Upper lobe of right lung (tissue), 1 donor: Measurements from ENCODE around the gene KCTD7. TPM values are rescaled to one million over a fixed set of nuclear protein-coding genes. Genes with fewer than 3 reads are reported as not detected.
A peak's percentile ranks its signal among the peaks of the same experiment; 100 is the strongest.

Experiments used
- ATAC-seq: fragments of 200-7000 bp; cut with Tn5 transposase; one replicate; pipeline ENCODE4 v1.9.1; 2020; ENCODE audit warnings: mild to moderate bottlenecking, moderate library complexity
- DNase-seq: peaks from one replicate; pipeline ENCODE4 v3.0.0-alpha.2; 2020
- H3K27ac ChIP-seq: fragments of 200-600 bp; one replicate; pipeline ENCODE4 v1.8.0; 2022
- H3K27me3 ChIP-seq: fragments of 200-600 bp; one replicate; pipeline ENCODE4 v1.8.0; 2022; ENCODE audit warnings: mild to moderate bottlenecking
- H3K36me3 ChIP-seq: fragments of 200-600 bp; one replicate; pipeline ENCODE4 v1.8.0; 2022
- H3K4me1 ChIP-seq: fragments of 200-600 bp; one replicate; pipeline ENCODE4 v1.8.0; 2022
- H3K4me3 ChIP-seq: fragments of 200-600 bp; one replicate; pipeline ENCODE4 v1.8.0; 2022; ENCODE audit warnings: mild to moderate bottlenecking
- H3K9me3 ChIP-seq: fragments of 200-600 bp; one replicate; pipeline ENCODE4 v1.8.0; 2022
- CTCF ChIP-seq: fragments of 200-600 bp; IDR thresholded peaks from one replicate; pipeline ENCODE4 v1.8.0; 2022; ENCODE audit warnings: antibody characterized with exemption
- intact Hi-C: fragments of 100-400 bp; cut with DNase I; formaldehyde crosslinking; loops from one replicate; pipeline ENCODE4 v1.11.0; 2022
- total RNA-seq: library from RNA; stranded (reverse); fragmentation: NEBNext Ultra II Directional; extraction: Animal tissue kit (Norgen Biotek cat#: 25700); gene quantifications from one replicate; pipeline ENCODE4 v1.2.1, GENCODE V29; 2021
- donor health status: DM: no; HTN: yes; CAD: no; lungs with severe emphysema.

KCTD7 gene
- total RNA-seq, 1 donor from 2014 or later, result 12.5 TPM

GRCh38 chr7:66627151-66627681 is 1.5 kb upstream of the KCTD7 start:
- DNase-seq, result no peak
- Histone ChIP-seq H3K4me1 (peaks cover 31% of the 10 kb centered on the region), H3K27me3 (no peaks in the 10 kb centered on the region), H3K36me3 (no peaks in the 10 kb centered on the region), H3K27ac (no peak overlapping the region), H3K9me3 (no peaks in the 10 kb centered on the region), H3K4me3 (peak overlapping the region; percentile 71)
- ATAC-seq, result no peak
- intact Hi-C loops, result no loop called here
- TF ChIP-seq CTCF, result no peak

GRCh38 chr7:66627881-66628360 is 760 bp upstream of the KCTD7 start:
- H3K27me3 ChIP-seq, result no peaks in the 10 kb centered on the region
- no peak for TF ChIP-seq CTCF
- H3K4me3 ChIP-seq, result peak overlapping the region; percentile 71
- H3K27ac ChIP-seq, result peak overlapping the region; percentile 96
- no peaks in the 10 kb centered on the region for H3K9me3 ChIP-seq
- ATAC-seq, result peak; percentile 2
- peaks cover 33% of the 10 kb centered on the region for H3K4me1 ChIP-seq
- intact Hi-C loops, result no loop called here
- DNase-seq, result no peak
- no peaks in the 10 kb centered on the region for H3K36me3 ChIP-seq

- no peaks in the 10 kb centered on the region for H3K9me3 ChIP-seq
- peaks cover 33% of the 10 kb centered on the region for H3K4me1 ChIP-seq
- peaks cover 15% of the 10 kb centered on the region for H3K36me3 ChIP-seq
- peak overlapping the region; percentile 71 for H3K4me3 ChIP-seq
- H3K27ac ChIP-seq, result peak overlapping the region; percentile 91
- intact Hi-C loops, result no loop called here
- no peaks in the 10 kb centered on the region for H3K27me3 ChIP-seq
- DNase-seq (no peak), ATAC-seq (peak; percentile 25)
- TF ChIP-seq CTCF, result no peak
Observed at GRCh38 chr7:66629222-66630062, 761 bp downstream of the KCTD7 start.

- ATAC-seq (no peak), DNase-seq (no peak)
- intact Hi-C loops, result no loop called here
- no peak for TF ChIP-seq CTCF
- Histone ChIP-seq H3K4me1 (peaks cover 33% of the 10 kb centered on the region), H3K4me3 (no peak overlapping the region), H3K9me3 (no peaks in the 10 kb centered on the region), H3K27me3 (no peaks in the 10 kb centered on the region), H3K27ac (no peak overlapping the region), H3K36me3 (peaks cover 23% of the 10 kb centered on the region)
Observed at GRCh38 chr7:66630531-66630930, 1.9 kb downstream of the KCTD7 start.

GRCh38 chr7:66631471-66631870 is 2.8 kb downstream of the KCTD7 start:
- Histone ChIP-seq H3K4me1 (peaks cover 33% of the 10 kb centered on the region), H3K4me3 (peak overlapping the region; percentile 3), H3K36me3 (peaks cover 23% of the 10 kb centered on the region), H3K27me3 (no peaks in the 10 kb centered on the region), H3K9me3 (no peaks in the 10 kb centered on the region), H3K27ac (no peak overlapping the region)
- DNase-seq (no peak), ATAC-seq (no peak)
- intact Hi-C loops, result no loop called here
- TF ChIP-seq CTCF, result no peak
